Osteoblast (primary cell): ENCODE results near the gene CALHM4. TPM values are rescaled to one million over a fixed set of nuclear protein-coding genes. Genes with fewer than 3 reads are reported as not detected.
"Not testable (repeated sequence)": the region's sequence is repeated elsewhere in the genome, so short reads cannot be mapped to it uniquely, and the experiment has no call there.

Experiments
- DNase-seq: peaks from one replicate; pipeline ENCODE4 v3.0.0; 2011; ENCODE audit warnings: low spot score, mixed read lengths; ENCODE audit not compliant: insufficient read length; ENCODE audit errors: missing footprints
- H2AFZ ChIP-seq: 2 replicates; pipeline ENCODE4 v1.6.0; 2011; ENCODE audit warnings: mild to moderate bottlenecking, low read length
- H3K27ac ChIP-seq: 2 replicates; pipeline ENCODE4 v1.5.1; 2011; ENCODE audit warnings: mild to moderate bottlenecking, low read depth, low read length, moderate library complexity
- H3K27me3 ChIP-seq: 2 replicates; pipeline ENCODE4 v1.6.0; 2012; ENCODE audit warnings: mild to moderate bottlenecking, control low read depth, inconsistent platforms, low read length, moderate library complexity; ENCODE audit not compliant: insufficient read depth
- H3K36me3 ChIP-seq: 2 replicates; pipeline ENCODE4 v1.5.1; 2011; ENCODE audit warnings: mild to moderate bottlenecking, low read length, control low read depth, moderate library complexity; ENCODE audit not compliant: insufficient read depth
- H3K4me1 ChIP-seq: 2 replicates; pipeline ENCODE4 v1.5.1; 2011; ENCODE audit warnings: mild to moderate bottlenecking, low read length, control low read depth, moderate library complexity; ENCODE audit not compliant: insufficient read depth
- H3K4me2 ChIP-seq: 2 replicates; pipeline ENCODE4 v1.6.0; 2011; ENCODE audit warnings: mild to moderate bottlenecking, low read length; ENCODE audit not compliant: insufficient read depth
- H3K4me3 ChIP-seq: fragments of 200-600 bp; sonication (generic); 3 replicates; pipeline ENCODE4 v1.5.1; 2012; ENCODE audit warnings: mild to moderate bottlenecking, low read length, inconsistent platforms; ENCODE audit not compliant: insufficient read depth
- H3K79me2 ChIP-seq: 2 replicates; pipeline ENCODE4 v1.6.0; 2012; ENCODE audit warnings: mild to moderate bottlenecking, low read length, control low read depth, inconsistent platforms; ENCODE audit not compliant: insufficient read depth
- H3K9me3 ChIP-seq: 2 replicates; pipeline ENCODE4 v1.5.1; 2011; ENCODE audit warnings: low read depth, low read length, control low read depth
- H4K20me1 ChIP-seq: 2 replicates; pipeline ENCODE4 v1.6.0; 2012; ENCODE audit warnings: mild to moderate bottlenecking, low read length, control low read depth; ENCODE audit not compliant: insufficient read depth
- CTCF ChIP-seq: IDR thresholded peaks from 2 replicates; pipeline ENCODE4 v1.5.1; 2011; ENCODE audit warnings: mild to moderate bottlenecking, low read depth, low read length, moderate library complexity; ENCODE audit errors: extremely low read depth
- total RNA-seq: library from RNA; depleted of rRNA; stranded (reverse); fragments of >200 nt; gene quantifications from 2 replicates; pipeline ENCODE4 v1.2.3, GENCODE V29; 2012

CALHM4 gene
- total RNA-seq, 1 donor, result not detected

DNA sequence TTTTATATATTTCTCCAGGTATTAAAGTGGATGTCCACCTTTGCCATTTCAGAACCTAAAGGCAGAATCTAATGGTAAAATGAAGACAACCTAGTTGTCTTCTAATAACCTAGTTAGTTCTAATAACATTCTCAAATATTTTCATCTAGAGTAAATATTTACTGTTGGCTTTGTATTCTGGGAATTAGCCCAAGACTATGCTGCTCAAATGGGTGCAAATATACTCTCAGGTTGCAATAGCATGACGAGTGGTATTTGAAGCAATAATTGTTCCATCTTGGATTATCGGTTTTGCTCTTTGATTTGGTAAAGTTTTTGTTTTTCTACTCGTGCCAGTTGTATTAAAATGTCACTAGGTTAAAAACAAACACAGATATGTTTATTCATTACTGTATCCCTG is 41.7 kb downstream of the CALHM4 start:
- no peak for TF ChIP-seq CTCF

GRCh38 chr6:116596815-116597214 is 43.3 kb downstream of the CALHM4 start:
- H3K9me3 ChIP-seq, result no peaks in the 10 kb centered on the region
- no peak overlapping the region for H3K4me3 ChIP-seq
- H3K4me1 ChIP-seq, result no peaks in the 10 kb centered on the region
- no peaks in the 10 kb centered on the region for H3K27me3 ChIP-seq
- H3K4me2 ChIP-seq, result no peak overlapping the region
- H3K79me2 ChIP-seq, result no peaks in the 10 kb centered on the region
- no peak overlapping the region for H2AFZ ChIP-seq
- no peak overlapping the region for H3K27ac ChIP-seq
- peaks cover 15% of the 10 kb centered on the region for H3K36me3 ChIP-seq
- no peaks in the 10 kb centered on the region for H4K20me1 ChIP-seq
- TF ChIP-seq CTCF, result no peak
- DNase-seq, result no peak

More for the DNA sequence above, 41.7 kb downstream of the CALHM4 start:
- no peak overlapping the region for H2AFZ ChIP-seq
- H3K27me3 ChIP-seq, result no peaks in the 10 kb centered on the region
- H3K4me1 ChIP-seq, result no peaks in the 10 kb centered on the region
- H3K36me3 ChIP-seq, result peaks cover 31% of the 10 kb centered on the region
- no peak overlapping the region for H3K4me3 ChIP-seq
- H4K20me1 ChIP-seq, result no peaks in the 10 kb centered on the region
- no peak overlapping the region for H3K27ac ChIP-seq
- no peaks in the 10 kb centered on the region for H3K79me2 ChIP-seq
- DNase-seq, result no peak
- no peak overlapping the region for H3K4me2 ChIP-seq
- H3K9me3 ChIP-seq, result no peaks in the 10 kb centered on the region

- H3K4me1 ChIP-seq, H3K27ac ChIP-seq, H3K4me3 ChIP-seq, H2AFZ ChIP-seq, H3K27me3 ChIP-seq, H3K4me2 ChIP-seq, H3K9me3 ChIP-seq, H3K36me3 ChIP-seq, DNase-seq, H4K20me1 ChIP-seq, H3K79me2 ChIP-seq: not testable (repeated sequence)
Observed at GRCh38 chr6:116603916-116604315, 50.4 kb downstream of the CALHM4 start.

- not testable (repeated sequence) for H3K9me3 ChIP-seq, H3K27ac ChIP-seq, H2AFZ ChIP-seq, H3K36me3 ChIP-seq, H3K4me2 ChIP-seq, H3K4me1 ChIP-seq, DNase-seq, H3K4me3 ChIP-seq, H3K79me2 ChIP-seq, H4K20me1 ChIP-seq, H3K27me3 ChIP-seq
Observed at GRCh38 chr6:116604868-116605267, 51.3 kb downstream of the CALHM4 start.

DNA sequence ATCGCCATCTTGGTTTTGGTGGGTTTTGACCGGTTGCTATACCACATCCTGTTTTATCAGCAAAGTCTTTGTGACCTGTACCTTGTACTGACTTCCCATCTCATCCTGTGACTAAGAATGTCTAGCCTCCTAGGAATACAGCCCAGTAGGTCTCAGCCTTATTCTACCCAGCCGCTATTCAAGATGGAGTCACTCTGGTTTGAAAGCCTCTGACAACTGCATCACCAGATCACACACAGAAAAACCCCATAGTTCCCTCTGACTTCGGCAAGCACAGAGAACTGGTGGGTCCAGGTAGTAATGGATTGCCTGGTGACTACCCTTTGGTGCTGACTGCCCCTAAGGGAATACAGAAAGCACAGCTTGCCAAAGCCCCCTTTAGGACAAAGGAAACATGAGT is 52.4 kb downstream of the CALHM4 start:
- no peak overlapping the region for H3K27ac ChIP-seq
- no peaks in the 10 kb centered on the region for H3K36me3 ChIP-seq
- no peak overlapping the region for H2AFZ ChIP-seq
- no peaks in the 10 kb centered on the region for H3K79me2 ChIP-seq
- no peak for DNase-seq
- H3K27me3 ChIP-seq, result no peaks in the 10 kb centered on the region
- no peak for TF ChIP-seq CTCF
- H4K20me1 ChIP-seq, result no peaks in the 10 kb centered on the region
- no peak overlapping the region for H3K4me2 ChIP-seq
- no peaks in the 10 kb centered on the region for H3K9me3 ChIP-seq
- H3K4me1 ChIP-seq, result no peaks in the 10 kb centered on the region
- H3K4me3 ChIP-seq, result no peak overlapping the region

Other genes with a start within 250 kb of the CALHM4 start
- 193 and 229 TPM in 2 replicates for gene DSE, start 182.8 kb upstream of the CALHM4 start, total RNA-seq
- gene CALHM6, start 92.4 kb upstream of the CALHM4 start, total RNA-seq, result 0.72 and 0.88 TPM in 2 replicates
- 14.8 and 16.2 TPM in 2 replicates for gene CALHM5, start 42.1 kb upstream of the CALHM4 start, total RNA-seq
- gene TRAPPC3L, start 8.1 kb upstream of the CALHM4 start, total RNA-seq, result under 0.01 and 0.29 TPM in 2 replicates
- gene RWDD1, start 17.8 kb downstream of the CALHM4 start, total RNA-seq, result 35.1 and 39.1 TPM in 2 replicates
- gene RSPH4A, start 62.7 kb downstream of the CALHM4 start, total RNA-seq, result 0.36 and 0.59 TPM in 2 replicates
- gene ZUP1, start 115.0 kb downstream of the CALHM4 start, total RNA-seq, result 10.9 and 12.4 TPM in 2 replicates
- gene KPNA5, start 127.5 kb downstream of the CALHM4 start, total RNA-seq, result 10.6 and 11.2 TPM in 2 replicates
- 0.36 TPM in 1 of 2 replicates, not detected in the other for gene FAM162B, start 212.0 kb downstream of the CALHM4 start, total RNA-seq